H9 (cell line): ENCODE data around the gene RNF114. TPM values are rescaled to one million over a fixed set of nuclear protein-coding genes. Genes with fewer than 3 reads are reported as not detected.
A peak's percentile ranks its signal among the peaks of the same experiment; 100 is the strongest.

Source experiments
- DNase-seq: peaks from one replicate; pipeline ENCODE4 v3.0.0-alpha.2; 2017
- H2AFZ ChIP-seq: one replicate; pipeline ENCODE4 v1.6.1; 2013; ENCODE audit warnings: mild to moderate bottlenecking, low read length, control low read depth, moderate library complexity
- H2AK5ac ChIP-seq: 2 replicates; pipeline ENCODE4 v1.6.1; 2013; ENCODE audit warnings: low read length, control low read depth, mixed read lengths; ENCODE audit not compliant: insufficient read length
- H2BK120ac ChIP-seq: one replicate; pipeline ENCODE4 v1.6.1; 2013; ENCODE audit warnings: low read depth, mild to moderate bottlenecking, low read length, control low read depth, inconsistent platforms; ENCODE audit not compliant: poor library complexity, severe bottlenecking
- H2BK12ac ChIP-seq: 2 replicates; pipeline ENCODE4 v1.6.1; 2013; ENCODE audit warnings: low read length, control low read depth, mixed read lengths, low read depth; ENCODE audit not compliant: insufficient read length
- H2BK15ac ChIP-seq: 2 replicates; pipeline ENCODE4 v1.6.1; 2013; ENCODE audit warnings: low read depth, low read length, control low read depth
- H2BK20ac ChIP-seq: one replicate; pipeline ENCODE4 v1.6.1; 2013; ENCODE audit warnings: low read depth, mild to moderate bottlenecking, low read length, control low read depth, inconsistent platforms; ENCODE audit not compliant: poor library complexity, severe bottlenecking
- H2BK5ac ChIP-seq: 2 replicates; pipeline ENCODE4 v1.6.1; 2013; ENCODE audit warnings: low read length, control low read depth, mixed read lengths; ENCODE audit not compliant: insufficient read length
- H3K14ac ChIP-seq: 2 replicates; pipeline ENCODE4 v1.6.1; 2013; ENCODE audit warnings: low read length, control low read depth; ENCODE audit not compliant: insufficient read depth
- H3K18ac ChIP-seq: 2 replicates; pipeline ENCODE4 v1.6.1; 2013; ENCODE audit warnings: low read depth, mild to moderate bottlenecking, mixed read lengths, low read length, control low read depth; ENCODE audit not compliant: insufficient read length
- H3K23ac ChIP-seq: 2 replicates; pipeline ENCODE4 v1.6.1; 2013; ENCODE audit warnings: low read length, control low read depth, mixed read lengths, low read depth; ENCODE audit not compliant: insufficient read length
- H3K23me2 ChIP-seq: 2 replicates; pipeline ENCODE4 v1.6.1; 2013; ENCODE audit warnings: low read depth, mild to moderate bottlenecking, mixed read lengths, low read length, control low read depth; ENCODE audit not compliant: insufficient read length, poor library complexity, severe bottlenecking
- H3K27ac ChIP-seq: 2 replicates; pipeline ENCODE4 v1.5.1; 2013; ENCODE audit warnings: low read length, control low read depth, mixed read lengths, low read depth; ENCODE audit not compliant: insufficient read length
- H3K27me3 ChIP-seq: 2 replicates; pipeline ENCODE4 v1.6.1; 2013; ENCODE audit warnings: low read length, control low read depth, inconsistent platforms; ENCODE audit not compliant: insufficient read depth
- H3K4ac ChIP-seq: 2 replicates; pipeline ENCODE4 v1.6.1; 2013; ENCODE audit warnings: low read depth, mild to moderate bottlenecking, control low read depth, inconsistent platforms, low read length, moderate library complexity
- H3K4me1 ChIP-seq: 2 replicates; pipeline ENCODE4 v1.6.1; 2013; ENCODE audit warnings: low read length, control low read depth, inconsistent platforms; ENCODE audit not compliant: insufficient read depth
- H3K4me2 ChIP-seq: 2 replicates; pipeline ENCODE4 v1.6.1; 2013; ENCODE audit warnings: low read length, control low read depth, mixed read lengths; ENCODE audit not compliant: insufficient read length, insufficient read depth
- H3K56ac ChIP-seq: 2 replicates; pipeline ENCODE4 v1.6.1; 2013; ENCODE audit warnings: low read depth, mild to moderate bottlenecking, mixed read lengths, low read length, control low read depth; ENCODE audit not compliant: insufficient read length
- H3K79me1 ChIP-seq: 2 replicates; pipeline ENCODE4 v1.6.1; 2013; ENCODE audit warnings: low read depth, mild to moderate bottlenecking, moderate library complexity, low read length, control low read depth, inconsistent platforms; ENCODE audit not compliant: insufficient read depth, poor library complexity, severe bottlenecking
- H3K79me2 ChIP-seq: 2 replicates; pipeline ENCODE4 v1.6.1; 2013; ENCODE audit warnings: low read length, control low read depth, inconsistent platforms; ENCODE audit not compliant: insufficient read depth
- H3K9ac ChIP-seq: 2 replicates; pipeline ENCODE4 v1.6.1; 2013; ENCODE audit warnings: low read length, control low read depth, mixed read lengths; ENCODE audit not compliant: insufficient read length; ENCODE audit errors: extremely low read depth
- H3K9me3 ChIP-seq: one replicate; pipeline ENCODE4 v1.6.1; 2013; ENCODE audit warnings: low read depth, low read length, inconsistent platforms; ENCODE audit not compliant: control insufficient read depth
- H3T11ph ChIP-seq: one replicate; pipeline ENCODE4 v1.6.1; 2013; ENCODE audit warnings: mild to moderate bottlenecking, low read length, control low read depth, inconsistent platforms
- H4K20me1 ChIP-seq: one replicate; pipeline ENCODE4 v1.6.1; 2013; ENCODE audit not compliant: control insufficient read depth, insufficient read length, insufficient read depth
- H4K5ac ChIP-seq: 2 replicates; pipeline ENCODE4 v1.6.1; 2013; ENCODE audit warnings: low read depth, mild to moderate bottlenecking, mixed read lengths, low read length, control low read depth; ENCODE audit not compliant: insufficient read length
- H4K8ac ChIP-seq: replicated peaks from 2 replicates; pipeline ENCODE4 v1.6.1; 2013; ENCODE audit warnings: low read length, control low read depth, mixed read lengths, low read depth; ENCODE audit not compliant: insufficient read length
- H4K91ac ChIP-seq: 2 replicates; pipeline ENCODE4 v1.6.1; 2013; ENCODE audit warnings: low read depth, mild to moderate bottlenecking, moderate library complexity, mixed read lengths, low read length, control low read depth; ENCODE audit not compliant: insufficient read length
- H3K27ac Mint-ChIP-seq, 3 experiments: 2 replicates in 2 of 3; 3 replicates in 1 of 3; pipeline ENCODE4 v1.8.0; 2020 to 2021; ENCODE audit warnings: mixed read lengths in 3 of 3, mild to moderate bottlenecking in 1 of 3, moderate library complexity in 1 of 3
- H3K27me3 Mint-ChIP-seq: 2 replicates; pipeline ENCODE4 v1.8.0; 2021; ENCODE audit warnings: low read depth, mild to moderate bottlenecking, moderate library complexity, mixed read lengths
- H3K36me3 Mint-ChIP-seq, 3 experiments: 2 replicates in 2 of 3; 3 replicates in 1 of 3; pipeline ENCODE4 v1.8.0; 2020 to 2021; ENCODE audit warnings: low read depth in 3 of 3, mixed read lengths in 3 of 3; ENCODE audit not compliant: insufficient read depth in 1 of 3
- H3K4me1 Mint-ChIP-seq, 2 experiments: 2 replicates each; pipeline ENCODE4 v1.8.0; 2020; ENCODE audit warnings: mixed read lengths in 2 of 2
- H3K4me3 Mint-ChIP-seq, 2 experiments: 2 replicates in 1 of 2; 3 replicates in 1 of 2; pipeline ENCODE4 v1.8.0; 2020 to 2021; ENCODE audit warnings: mild to moderate bottlenecking in 2 of 2, mixed read lengths in 2 of 2, moderate library complexity in 1 of 2
- H3K9me3 Mint-ChIP-seq, 2 experiments: 2 replicates in 1 of 2; 3 replicates in 1 of 2; pipeline ENCODE4 v1.8.0; 2020; ENCODE audit warnings: mild to moderate bottlenecking in 2 of 2, mixed read lengths in 2 of 2, moderate library complexity in 1 of 2
- CTCF ChIP-seq: fragments of 200-600 bp; sonication (generic); conservative IDR thresholded peaks from 3 replicates; pipeline ENCODE4 v1.8.0; 2021; ENCODE audit warnings: antibody characterized with exemption, mild to moderate bottlenecking
- WGBS: extraction: QIAGEN DNeasy Blood & Tissue Kit; methylation state at CpG from one replicate; pipeline ENCODE4 v1.1.7; 2013; ENCODE audit warnings: missing lambda C conversion rate, low lambda C conversion rate, mixed read lengths; ENCODE audit not compliant: insufficient read length; ENCODE audit errors: extremely low coverage; 5-methylcytosine and 5-hydroxymethylcytosine counted together
- total RNA-seq: library from RNA; stranded (reverse); gene quantifications from 2 replicates; pipeline ENCODE4 v1.2.1, GENCODE V29; 2021

The RNF114 gene
- total RNA-seq, 1 experiment from 2014 or later: 75.5 TPM

- no peak for TF ChIP-seq CTCF
- no peak overlapping the region for H2BK15ac ChIP-seq
- H3K79me2 ChIP-seq: peaks cover 36% of the 10 kb centered on the region
- peaks cover 8 to 31% (median 26%) of the 10 kb centered on the region in 3 experiments; a peak in 6 of 7 replicates for H3K36me3 Mint-ChIP-seq
- H3K4me3 Mint-ChIP-seq: peak overlapping the region; percentile 95 to 97
- H3K79me1 ChIP-seq: no peaks in the 10 kb centered on the region
- no peak overlapping the region for H3K4ac ChIP-seq
- H4K8ac ChIP-seq: no peak overlapping the region
- no peaks in the 10 kb centered on the region for H3K27me3 ChIP-seq
- H3K18ac ChIP-seq: no peak overlapping the region
- 0 out of 2 replicates have a peak overlapping the region, but pooled peaks have one; percentile 60 for H3K14ac ChIP-seq
- no peak overlapping the region for H4K91ac ChIP-seq
- no peak overlapping the region for H2BK20ac ChIP-seq
- peaks cover 13% of the 10 kb centered on the region for H3K23me2 ChIP-seq
- H3K9me3 Mint-ChIP-seq: no peaks in the 10 kb centered on the region
- peak overlapping the region; percentile 29 to 91 (median 86); a peak in 4 of 7 replicates for H3K27ac Mint-ChIP-seq
- H4K20me1 ChIP-seq: no peaks in the 10 kb centered on the region
- no peak overlapping the region for H2BK5ac ChIP-seq
- H4K5ac ChIP-seq: no peak overlapping the region
- no peaks in the 10 kb centered on the region for H3K9me3 ChIP-seq
- no peak for DNase-seq
- H3K9ac ChIP-seq: peak overlapping the region; percentile 83
- H3K4me1 Mint-ChIP-seq: peaks cover 26 to 30% of the 10 kb centered on the region in 2 experiments
- peak overlapping the region; percentile 90 for H3K4me2 ChIP-seq
- no peak overlapping the region for H3K27ac ChIP-seq
- H3K23ac ChIP-seq: no peak overlapping the region
- H3T11ph ChIP-seq: no peak overlapping the region
- no peak overlapping the region for H2AK5ac ChIP-seq
- H2BK12ac ChIP-seq: no peak overlapping the region
- no peak overlapping the region for H3K56ac ChIP-seq
- H2BK120ac ChIP-seq: no peak overlapping the region
- H3K4me1 ChIP-seq: peaks cover 4% of the 10 kb centered on the region; the same call in 1 of the 2 replicates
- no peaks in the 10 kb centered on the region for H3K27me3 Mint-ChIP-seq
- no CpG with 5 or more reads among the region's 12 CpGs for WGBS
- H2AFZ ChIP-seq: no peak overlapping the region
Observed at GRCh38 chr20:49937027-49937929, 1.1 kb downstream of the RNF114 start.
